T-helper 17 cell (primary cell): ENCODE measurements around the gene CRACR2B. TPM values are rescaled to one million over a fixed set of nuclear protein-coding genes. Genes with fewer than 3 reads are reported as not detected.
A peak's percentile ranks its signal among the peaks of the same experiment; 100 is the strongest.

Experiments
- ATAC-seq: fragments of 150-1000 bp; cut with Tn5 transposase; 2 replicates; pipeline ENCODE4 v1.10.0; 2021; ENCODE audit warnings: mild to moderate bottlenecking, moderate library complexity
- DNase-seq, 3 donors: peaks; one replicate each; pipeline versions ENCODE4 v3.0.0 to v3.0.0-alpha.2; 2020 to 2021
- H3K9me3 ChIP-seq: one replicate; pipeline ENCODE4 v1.7.0; 2013; ENCODE audit warnings: low read length, mild to moderate bottlenecking; ENCODE audit not compliant: control insufficient read depth, poor library complexity, severe bottlenecking
- H3K27ac Mint-ChIP-seq: one replicate; pipeline ENCODE4 v1.8.0; 2022; ENCODE audit warnings: mild to moderate bottlenecking, moderate library complexity, mixed read lengths
- H3K27me3 Mint-ChIP-seq: one replicate; pipeline ENCODE4 v1.8.0; 2022; ENCODE audit warnings: mixed read lengths
- H3K36me3 Mint-ChIP-seq: one replicate; pipeline ENCODE4 v1.8.0; 2022; ENCODE audit warnings: low read depth, mixed read lengths
- H3K4me1 Mint-ChIP-seq: one replicate; pipeline ENCODE4 v1.8.0; 2022; ENCODE audit warnings: mild to moderate bottlenecking, mixed read lengths
- H3K4me3 Mint-ChIP-seq: one replicate; pipeline ENCODE4 v1.8.0; 2022; ENCODE audit warnings: mild to moderate bottlenecking, moderate library complexity, mixed read lengths
- total RNA-seq, 4 donors: library from RNA in 2 of 4; stranded (reverse) in 2 of 4; gene quantifications; one replicate each; pipeline ENCODE4 v1.2.3 and lab custom pipeline; 2022 to 2026

The CRACR2B gene
- total RNA-seq, 2 donors from 2014 or later, result 0.47 to 1.0 TPM

GRCh38 chr11:858762-859339 is 31.1 kb downstream of the CRACR2B start:
- Mint-ChIP-seq H3K36me3 (no peaks in the 10 kb centered on the region), H3K4me1 (no peaks in the 10 kb centered on the region), H3K4me3 (no peak overlapping the region)

GRCh38 chr11:859394-860131 is 31.8 kb downstream of the CRACR2B start:
- H3K9me3 ChIP-seq, result no peaks in the 10 kb centered on the region
- ATAC-seq (no peak), DNase-seq (no peak)
- H3K27me3 Mint-ChIP-seq, result no peaks in the 10 kb centered on the region
- peak overlapping the region; percentile 31 for H3K4me3 Mint-ChIP-seq
- no peaks in the 10 kb centered on the region for H3K4me1 Mint-ChIP-seq
- no peak overlapping the region for H3K27ac Mint-ChIP-seq
- H3K36me3 Mint-ChIP-seq, result no peaks in the 10 kb centered on the region

More at GRCh38 chr11:858762-859339, 31.1 kb downstream of the CRACR2B start:
- no peaks in the 10 kb centered on the region for H3K9me3 ChIP-seq
- Mint-ChIP-seq H3K27ac (no peak overlapping the region), H3K27me3 (no peaks in the 10 kb centered on the region)
- no peak for ATAC-seq
- DNase-seq, result no peak

GRCh38 chr11:860234-861104 is 32.8 kb downstream of the CRACR2B start:
- Mint-ChIP-seq H3K4me3 (no peak overlapping the region), H3K4me1 (no peaks in the 10 kb centered on the region), H3K27ac (no peak overlapping the region), H3K36me3 (no peaks in the 10 kb centered on the region), H3K27me3 (no peaks in the 10 kb centered on the region)
- H3K9me3 ChIP-seq, result no peaks in the 10 kb centered on the region
- DNase-seq (no peak), ATAC-seq (no peak)

- no peak for ATAC-seq
- H3K4me1 Mint-ChIP-seq, result no peaks in the 10 kb centered on the region
- no peak overlapping the region for H3K4me3 Mint-ChIP-seq
- no peaks in the 10 kb centered on the region for H3K27me3 Mint-ChIP-seq
- no peaks in the 10 kb centered on the region for H3K36me3 Mint-ChIP-seq
- H3K27ac Mint-ChIP-seq, result no peak overlapping the region
- H3K9me3 ChIP-seq, result no peaks in the 10 kb centered on the region
- DNase-seq, result no peak
These were observed 33.4 kb downstream of the CRACR2B start for GRCh38 chr11:861105-861479.

GRCh38 chr11:862081-862661 is 34.5 kb downstream of the CRACR2B start:
- Mint-ChIP-seq H3K36me3 (no peaks in the 10 kb centered on the region), H3K4me1 (no peaks in the 10 kb centered on the region), H3K27me3 (no peaks in the 10 kb centered on the region), H3K27ac (no peak overlapping the region), H3K4me3 (no peak overlapping the region)
- no peaks in the 10 kb centered on the region for H3K9me3 ChIP-seq
- DNase-seq (no peak), ATAC-seq (no peak)

- Mint-ChIP-seq H3K36me3 (no peaks in the 10 kb centered on the region), H3K27ac (no peak overlapping the region), H3K27me3 (no peaks in the 10 kb centered on the region), H3K4me1 (no peaks in the 10 kb centered on the region), H3K4me3 (no peak overlapping the region)
- ATAC-seq (no peak), DNase-seq (no peak)
- no peaks in the 10 kb centered on the region for H3K9me3 ChIP-seq
These were observed 34.9 kb downstream of the CRACR2B start for GRCh38 chr11:862696-863022.

GRCh38 chr11:863023-863909 is 35.5 kb downstream of the CRACR2B start:
- no peaks in the 10 kb centered on the region for H3K9me3 ChIP-seq
- Mint-ChIP-seq H3K36me3 (no peaks in the 10 kb centered on the region), H3K27ac (no peak overlapping the region), H3K4me1 (no peaks in the 10 kb centered on the region), H3K4me3 (no peak overlapping the region), H3K27me3 (no peaks in the 10 kb centered on the region)
- DNase-seq (no peak), ATAC-seq (no peak)

GRCh38 chr11:863910-864827 is 36.5 kb downstream of the CRACR2B start:
- Mint-ChIP-seq H3K4me3 (no peak overlapping the region), H3K4me1 (no peaks in the 10 kb centered on the region), H3K27ac (no peak overlapping the region), H3K36me3 (no peaks in the 10 kb centered on the region), H3K27me3 (no peaks in the 10 kb centered on the region)
- no peaks in the 10 kb centered on the region for H3K9me3 ChIP-seq
- ATAC-seq (no peak), DNase-seq (no peak)

- no peaks in the 10 kb centered on the region for H3K27me3 Mint-ChIP-seq
- H3K27ac Mint-ChIP-seq, result no peak overlapping the region
- H3K36me3 Mint-ChIP-seq, result no peaks in the 10 kb centered on the region
- no peak for ATAC-seq
- H3K4me1 Mint-ChIP-seq, result no peaks in the 10 kb centered on the region
- H3K9me3 ChIP-seq, result no peaks in the 10 kb centered on the region
- H3K4me3 Mint-ChIP-seq, result no peak overlapping the region
- no peak for DNase-seq
These were observed 37.2 kb downstream of the CRACR2B start for GRCh38 chr11:864898-865297.

- ATAC-seq, result no peak
- Mint-ChIP-seq H3K4me3 (no peak overlapping the region), H3K36me3 (no peaks in the 10 kb centered on the region), H3K27ac (no peak overlapping the region), H3K27me3 (no peaks in the 10 kb centered on the region), H3K4me1 (no peaks in the 10 kb centered on the region)
- H3K9me3 ChIP-seq, result no peaks in the 10 kb centered on the region
- no peak for DNase-seq
These were observed 38.0 kb downstream of the CRACR2B start for GRCh38 chr11:865462-866430.

- H3K27me3 Mint-ChIP-seq, result no peaks in the 10 kb centered on the region
- H3K9me3 ChIP-seq, result no peaks in the 10 kb centered on the region
- ATAC-seq (no peak), DNase-seq (no peak)
- H3K4me1 Mint-ChIP-seq, result no peaks in the 10 kb centered on the region
- H3K4me3 Mint-ChIP-seq, result no peak overlapping the region
- H3K36me3 Mint-ChIP-seq, result no peaks in the 10 kb centered on the region
- H3K27ac Mint-ChIP-seq, result no peak overlapping the region
These were observed 38.8 kb downstream of the CRACR2B start for GRCh38 chr11:866481-866880.
